CD4-positive, alpha-beta memory T cell (primary cell): Measurements from ENCODE around the gene FCGBP. TPM values are rescaled to one million over a fixed set of nuclear protein-coding genes. Genes with fewer than 3 reads are reported as not detected.

Experiments
- CTCF ChIA-PET: fragments of 350-600 bp; sonication (Branson Sonifier 250); formaldehyde crosslinking; loops from one replicate; lab custom pipeline; 2021; ENCODE audit warnings: inconsistent platforms; ENCODE audit not compliant: partially characterized antibody; lab: Charles Lee
- POLR2A ChIA-PET: fragments of 350-600 bp; sonication (Branson Sonifier 250); formaldehyde crosslinking; loops from one replicate; lab custom pipeline; 2021; ENCODE audit not compliant: partially characterized antibody; lab: Charles Lee
- DNase-seq, 5 donors: peaks; one replicate each; pipeline versions ENCODE4 v3.0.0 to v3.0.0-alpha.2; 2020 to 2022; ENCODE audit warnings: mixed read lengths in 1 of 5
- H3K27ac ChIP-seq: one replicate; pipeline ENCODE4 v1.7.0; 2013; ENCODE audit warnings: low read depth, low read length
- H3K27me3 ChIP-seq: 2 replicates; pipeline ENCODE4 v1.7.0; 2013; ENCODE audit warnings: mild to moderate bottlenecking, low read length, moderate library complexity; ENCODE audit not compliant: insufficient read depth
- H3K36me3 ChIP-seq: 2 replicates; pipeline ENCODE4 v1.7.0; 2013; ENCODE audit warnings: mild to moderate bottlenecking, low read length, moderate library complexity; ENCODE audit not compliant: insufficient read depth
- H3K4me1 ChIP-seq: 2 replicates; pipeline ENCODE4 v1.7.0; 2013; ENCODE audit warnings: mild to moderate bottlenecking, low read length, moderate library complexity; ENCODE audit not compliant: insufficient read depth
- H3K4me3 ChIP-seq, 2 donors: one replicate each; pipeline ENCODE4 v1.7.0; 2013; ENCODE audit warnings: low read length in 2 of 2, mild to moderate bottlenecking in 1 of 2
- H3K9me3 ChIP-seq, 2 donors: one replicate each; pipeline ENCODE4 v1.7.0; 2013; ENCODE audit warnings: low read length in 2 of 2, control low read depth in 1 of 2; ENCODE audit not compliant: control insufficient read depth in 1 of 2
- H3K27ac Mint-ChIP-seq, 7 donors: one replicate each; pipeline ENCODE4 v1.8.0; 2020 to 2021; ENCODE audit warnings: mixed read lengths in 7 of 7, mild to moderate bottlenecking in 6 of 7, inconsistent platforms in 3 of 7, moderate library complexity in 3 of 7
- H3K27me3 Mint-ChIP-seq, 2 donors: one replicate each; pipeline ENCODE4 v1.8.0; 2020 to 2021; ENCODE audit warnings: mixed read lengths in 2 of 2
- H3K36me3 Mint-ChIP-seq, 2 donors: one replicate each; pipeline ENCODE4 v1.8.0; 2020 to 2021; ENCODE audit warnings: mixed read lengths in 2 of 2, inconsistent platforms in 1 of 2, mild to moderate bottlenecking in 1 of 2
- H3K4me1 Mint-ChIP-seq, 4 donors: one replicate each; pipeline ENCODE4 v1.8.0; 2020 to 2021; ENCODE audit warnings: mixed read lengths in 4 of 4, mild to moderate bottlenecking in 1 of 4
- H3K4me3 Mint-ChIP-seq, 8 donors: one replicate each; pipeline ENCODE4 v1.8.0; 2020 to 2021; ENCODE audit warnings: mixed read lengths in 8 of 8, mild to moderate bottlenecking in 7 of 8, moderate library complexity in 6 of 8, inconsistent platforms in 3 of 8
- H3K9me3 Mint-ChIP-seq, 8 donors: one replicate each; pipeline ENCODE4 v1.8.0; 2020 to 2021; ENCODE audit warnings: mixed read lengths in 8 of 8, mild to moderate bottlenecking in 5 of 8, inconsistent platforms in 3 of 8, moderate library complexity in 1 of 8
- intact Hi-C: fragments of 100-400 bp; cut with micrococcal nuclease; formaldehyde crosslinking; loops from one replicate; pipeline ENCODE4 v1.15.1; 2023
- polyA plus RNA-seq, 2 donors: library from polyadenylated mRNA; unstranded; fragments of 300-500 nt; fragmentation: Illumina TruSeq; gene quantifications; one replicate each; pipeline ENCODE4 v1.2.3, GENCODE V29; 2021
- total RNA-seq, 2 experiments: library from RNA; stranded (reverse); gene quantifications; one replicate each; pipeline ENCODE4 v1.2.3, GENCODE V29; 2021

The FCGBP gene
- total RNA-seq (10 to 100 TPM; 74.4 to 79.4 TPM), polyA plus RNA-seq (under 1 TPM; 0.10 to 0.65 TPM)

GRCh38 chr19:39934584-39935363, at the start of gene FCGBP:
FCGBP (minus strand) TSS chr19:39934634.
- ChIA-PET CTCF (interaction anchor here (2.6 to 5.3 kb wide), 2 partner anchors 12 to 35 kb away, joined by 8 to 51 read pairs; partner anchors contain the start of gene PSMC4), POLR2A (interaction anchor here (0.6 to 4.3 kb wide), 2 partner anchors 31 to 35 kb away, joined by 3 to 42 read pairs; partner anchors contain the start of gene PSMC4)
- peak within 1 kb of the TSS; percentile 60 to 84 (median 79) for H3K27ac Mint-ChIP-seq
- Histone ChIP-seq H3K9me3 (no peaks in the 10 kb centered on the region), H3K4me3 (no peak within 1 kb of the TSS), H3K4me1 (peaks cover 46% of the 10 kb centered on the region), H3K36me3 (no peaks in the 10 kb centered on the region), H3K27me3 (no peaks in the 10 kb centered on the region), H3K27ac (peak within 1 kb of the TSS; percentile 27)
- DNase-seq: no peak
- peak within 1 kb of the TSS in 7 of 8 donors; percentile 17 to 63 (median 57) for H3K4me3 Mint-ChIP-seq
- H3K4me1 Mint-ChIP-seq: peaks cover 37 to 69% (median 53%) of the 10 kb centered on the region in 4 donors
- peaks cover 0 to 3% of the 10 kb centered on the region in 2 donors for H3K36me3 Mint-ChIP-seq
- intact Hi-C loops: no loop called here
- no peaks in the 10 kb centered on the region for H3K27me3 Mint-ChIP-seq
- H3K9me3 Mint-ChIP-seq: peaks cover 0 to 9% (median 3%) of the 10 kb centered on the region in 8 donors

GRCh38 chr19:39983695-39984300, 49.4 kb upstream of the FCGBP start:
- Mint-ChIP-seq H3K27me3 (no peaks in the 10 kb centered on the region), H3K4me3 (no peak overlapping the region), H3K27ac (peak overlapping the region in 2 of 7 donors; percentile 7 to 42), H3K4me1 (peaks cover 0 to 12% (median 6%) of the 10 kb centered on the region in 4 donors), H3K9me3 (peaks cover 0 to 42% (median 37%) of the 10 kb centered on the region in 8 donors), H3K36me3 (peaks cover 69 to 72% of the 10 kb centered on the region in 2 donors)
- H3K4me1 ChIP-seq: no peaks in the 10 kb centered on the region
- POLR2A ChIA-PET: interaction anchor here (1.5 to 1.7 kb wide), 2 partner anchors 13 to 14 kb away, joined by 3 to 4 read pairs; partner anchors contain the start of gene ZNF546
- no peak overlapping the region for H3K4me3 ChIP-seq
- CTCF ChIA-PET: interaction anchor here (1.2 kb wide), 1 partner anchor 13 kb away, joined by 4 read pairs; the partner anchor contains the start of gene PSMC4
- intact Hi-C loops: no loop called here
- peaks cover 0 to 6% of the 10 kb centered on the region in 2 donors for H3K9me3 ChIP-seq
- no peak overlapping the region for H3K27ac ChIP-seq
- no peaks in the 10 kb centered on the region for H3K27me3 ChIP-seq
- no peak for DNase-seq
- H3K36me3 ChIP-seq: peaks cover 26% of the 10 kb centered on the region

GRCh38 chr19:39982883-39983282, 48.4 kb upstream of the FCGBP start:
- Histone ChIP-seq H3K27ac (no peak overlapping the region), H3K9me3 (peaks cover 0 to 6% of the 10 kb centered on the region in 2 donors), H3K4me3 (no peak overlapping the region), H3K4me1 (no peaks in the 10 kb centered on the region), H3K36me3 (peaks cover 35% of the 10 kb centered on the region), H3K27me3 (no peaks in the 10 kb centered on the region)
- Mint-ChIP-seq H3K27me3 (no peaks in the 10 kb centered on the region), H3K27ac (no peak overlapping the region), H3K4me3 (no peak overlapping the region), H3K9me3 (peaks cover 0 to 41% (median 35%) of the 10 kb centered on the region in 8 donors), H3K36me3 (peaks cover 75 to 77% of the 10 kb centered on the region in 2 donors), H3K4me1 (peaks cover 0 to 11% (median 6%) of the 10 kb centered on the region in 4 donors)
- CTCF ChIA-PET: no interaction called here
- no peak for DNase-seq
- intact Hi-C loops: no loop called here
- POLR2A ChIA-PET: no interaction called here

GRCh38 chr19:39974377-39975155, 40.1 kb upstream of the FCGBP start:
- peaks cover 46% of the 10 kb centered on the region for H3K36me3 ChIP-seq
- POLR2A ChIA-PET: interaction anchor here (0.8 kb wide), 1 partner anchor 22 kb away, joined by 3 read pairs; the partner anchor contains the start of gene ZNF546
- intact Hi-C loops: loop anchor here (5.0 kb wide), 1 partner anchor 62 kb away; no protein-coding TSS in a partner anchor
- Mint-ChIP-seq H3K27me3 (no peaks in the 10 kb centered on the region), H3K9me3 (no peaks in the 10 kb centered on the region), H3K4me3 (peak overlapping the region in 2 of 8 donors; percentile 38 to 53), H3K4me1 (peaks cover 27 to 35% (median 31%) of the 10 kb centered on the region in 4 donors), H3K36me3 (peaks cover 40 to 64% of the 10 kb centered on the region in 2 donors), H3K27ac (peak overlapping the region in 3 of 7 donors; percentile 32 to 67 (median 66))
- H3K9me3 ChIP-seq: no peaks in the 10 kb centered on the region
- no peak overlapping the region for H3K27ac ChIP-seq
- no peak overlapping the region for H3K4me3 ChIP-seq
- CTCF ChIA-PET: no interaction called here
- DNase-seq: no peak
- H3K27me3 ChIP-seq: no peaks in the 10 kb centered on the region
- H3K4me1 ChIP-seq: peaks cover 21% of the 10 kb centered on the region

- DNase-seq: no peak
- ChIA-PET POLR2A (interaction anchor here (1.1 to 4.7 kb wide), 23 partner anchors 9 to 1291 kb away, joined by 3 to 154 read pairs (median 13); partner anchors contain the start of genes DYRK1B, FBL, ZNF546 and ZNF780A), CTCF (interaction anchor here (0.5 to 4.0 kb wide), 35 partner anchors 10 to 201 kb away, joined by 3 to 151 read pairs (median 6); partner anchors contain the start of genes DYRK1B, FBL, FCGBP and ZNF546)
- Mint-ChIP-seq H3K4me3 (peak overlapping the region; percentile 94 to 100 (median 96)), H3K9me3 (no peaks in the 10 kb centered on the region), H3K27me3 (no peaks in the 10 kb centered on the region), H3K36me3 (peaks cover 21 to 41% of the 10 kb centered on the region in 2 donors), H3K27ac (peak overlapping the region; percentile 91 to 100 (median 99)), H3K4me1 (peaks cover 41 to 59% (median 50%) of the 10 kb centered on the region in 4 donors)
- Histone ChIP-seq H3K4me3 (peak overlapping the region; percentile 63 to 98), H3K36me3 (peaks cover 22% of the 10 kb centered on the region), H3K27me3 (no peaks in the 10 kb centered on the region), H3K27ac (peak overlapping the region; percentile 94), H3K4me1 (peaks cover 43% of the 10 kb centered on the region), H3K9me3 (no peaks in the 10 kb centered on the region)
- intact Hi-C loops: loop anchor here (1.0 to 5.0 kb wide), 8 partner anchors 19 to 314 kb away; partner anchors contain the start of genes AKT2, DYRK1B, MAP3K10 and ZNF780A
Measured at GRCh38 chr19:39971380-39972035, 37.1 kb upstream of the FCGBP start.
